BLaER1 (cell line): ENCODE measurements around the gene RAPGEF1.
A peak's percentile ranks its signal among the peaks of the same experiment; 100 is the strongest.

ENCODE experiments used
- H3K27ac ChIP-seq: shearing (Covaris generic); formaldehyde crosslinking; 2 replicates; pipeline ENCODE4 v1.8.1; 2022
- H3K27me3 ChIP-seq: shearing (Covaris generic); formaldehyde crosslinking; 2 replicates; pipeline ENCODE4 v1.8.1; 2022
- H3K36me3 ChIP-seq: shearing (Covaris generic); formaldehyde crosslinking; 2 replicates; pipeline ENCODE4 v1.8.1; 2022
- H3K4me1 ChIP-seq: shearing (Covaris generic); formaldehyde crosslinking; 2 replicates; pipeline ENCODE4 v1.8.1; 2022
- H3K4me2 ChIP-seq: shearing (Covaris generic); formaldehyde crosslinking; 2 replicates; pipeline ENCODE4 v1.8.1; 2022
- H3K4me3 ChIP-seq: shearing (Covaris generic); formaldehyde crosslinking; 2 replicates; pipeline ENCODE4 v1.8.1; 2022
- H3K9ac ChIP-seq: shearing (Covaris generic); formaldehyde crosslinking; 2 replicates; pipeline ENCODE4 v1.8.1; 2022
- H3K9me3 ChIP-seq: shearing (Covaris generic); formaldehyde crosslinking; 2 replicates; pipeline ENCODE4 v1.8.1; 2022
- H4K20me1 ChIP-seq: shearing (Covaris generic); formaldehyde crosslinking; 2 replicates; pipeline ENCODE4 v1.8.1; 2022
- Cebpa-rat ChIP-seq: shearing (Covaris generic); IDR thresholded peaks from 2 replicates; pipeline ENCODE4 v1.8.1; 2022

Gene RAPGEF1

GRCh38 chr9:131623655-131624330, 116.1 kb downstream of the RAPGEF1 start:
- Histone ChIP-seq H3K4me2 (no peak overlapping the region), H3K9me3 (no peaks in the 10 kb centered on the region), H3K4me3 (no peak overlapping the region), H3K27ac (no peak overlapping the region), H3K4me1 (peaks cover 50% of the 10 kb centered on the region), H3K36me3 (peaks cover 99% of the 10 kb centered on the region), H3K9ac (no peak overlapping the region), H3K27me3 (no peaks in the 10 kb centered on the region), H4K20me1 (peaks cover 78% of the 10 kb centered on the region)
- no peak for TF ChIP-seq Cebpa-rat

DNA sequence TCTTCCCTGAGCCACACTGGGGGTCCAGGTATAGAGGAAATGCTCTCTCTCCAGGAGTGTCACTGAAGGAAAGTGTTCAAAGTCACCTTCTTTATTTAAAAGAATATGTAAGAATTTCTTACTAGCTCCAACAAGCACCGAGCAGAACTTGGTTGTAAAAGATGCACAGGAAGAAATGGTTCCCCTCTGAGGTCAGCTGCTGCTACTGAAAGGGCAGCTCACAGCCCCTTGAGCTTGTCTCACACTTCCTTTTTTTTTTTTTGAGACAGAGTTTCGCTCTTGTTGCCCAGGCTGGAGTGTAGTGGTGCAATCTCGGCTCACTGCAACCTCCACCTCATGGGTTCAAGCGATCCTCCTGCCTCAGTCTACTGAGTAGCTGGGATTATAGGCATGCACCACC, 117.4 kb downstream of the RAPGEF1 start:
- H3K4me1 ChIP-seq: peaks cover 47% of the 10 kb centered on the region
- H4K20me1 ChIP-seq: peaks cover 75% of the 10 kb centered on the region
- 0 out of 2 replicates have a peak overlapping the region, but pooled peaks have one; percentile 12 for H3K27ac ChIP-seq
- H3K36me3 ChIP-seq: peaks cover 99% of the 10 kb centered on the region
- H3K4me2 ChIP-seq: 0 out of 2 replicates have a peak overlapping the region, but pooled peaks have one; percentile 4
- H3K4me3 ChIP-seq: no peak overlapping the region
- no peaks in the 10 kb centered on the region for H3K27me3 ChIP-seq
- no peaks in the 10 kb centered on the region for H3K9me3 ChIP-seq
- no peak overlapping the region for H3K9ac ChIP-seq
- TF ChIP-seq Cebpa-rat: no peak

GRCh38 chr9:131621551-131622358, 118.1 kb downstream of the RAPGEF1 start:
- Histone ChIP-seq H3K4me1 (peaks cover 43% of the 10 kb centered on the region), H3K4me3 (no peak overlapping the region), H4K20me1 (peaks cover 73% of the 10 kb centered on the region), H3K4me2 (no peak overlapping the region), H3K9ac (0 out of 2 replicates have a peak overlapping the region, but pooled peaks have one; percentile 24), H3K36me3 (peaks cover 100% of the 10 kb centered on the region), H3K27me3 (no peaks in the 10 kb centered on the region), H3K27ac (0 out of 2 replicates have a peak overlapping the region, but pooled peaks have one; percentile 6), H3K9me3 (no peaks in the 10 kb centered on the region)
- no peak for TF ChIP-seq Cebpa-rat

DNA sequence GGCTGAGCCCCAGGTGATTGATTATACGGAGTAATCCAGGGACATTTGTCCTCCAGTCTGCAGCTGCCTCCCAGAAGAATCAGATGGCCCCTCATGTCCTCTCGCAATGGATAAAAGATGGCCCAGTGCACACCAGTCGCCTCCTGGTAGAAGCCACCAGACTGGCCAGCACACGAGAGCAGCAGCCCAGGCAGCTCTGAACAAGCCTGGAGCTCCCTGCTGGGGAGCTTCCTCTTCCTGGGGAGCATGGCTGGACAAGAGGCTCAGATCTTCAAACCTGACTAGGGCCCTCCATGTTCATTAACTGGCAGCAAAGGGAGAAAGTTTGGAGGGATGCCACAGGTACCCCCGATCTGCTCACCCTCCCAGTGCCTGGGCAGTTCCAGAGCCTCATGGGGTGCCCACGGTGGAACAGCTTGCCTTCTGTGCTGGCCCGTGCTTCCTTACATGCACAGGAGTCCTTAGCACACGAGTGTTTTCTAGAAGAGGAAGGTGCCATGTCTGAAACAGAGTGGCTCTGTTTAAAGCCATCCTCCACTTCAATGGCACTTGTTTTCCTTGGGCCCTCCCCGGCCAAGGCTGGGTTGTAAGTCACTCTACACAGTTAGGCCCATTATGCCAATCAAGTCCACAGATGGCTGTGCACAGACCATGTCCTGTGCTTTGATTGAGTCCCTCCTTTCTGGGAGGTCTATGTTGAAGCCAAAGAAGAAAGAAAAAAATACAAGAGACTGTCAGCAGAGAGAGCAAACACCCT, 118.9 kb downstream of the RAPGEF1 start:
- Histone ChIP-seq H3K36me3 (peaks cover 100% of the 10 kb centered on the region), H3K4me1 (peaks cover 39% of the 10 kb centered on the region), H3K27ac (0 out of 2 replicates have a peak overlapping the region, but pooled peaks have one; percentile 6), H3K9me3 (no peaks in the 10 kb centered on the region), H3K4me2 (no peak overlapping the region), H3K4me3 (no peak overlapping the region), H3K27me3 (no peaks in the 10 kb centered on the region), H3K9ac (0 out of 2 replicates have a peak overlapping the region, but pooled peaks have one; percentile 24), H4K20me1 (peaks cover 69% of the 10 kb centered on the region)
- TF ChIP-seq Cebpa-rat: no peak

DNA sequence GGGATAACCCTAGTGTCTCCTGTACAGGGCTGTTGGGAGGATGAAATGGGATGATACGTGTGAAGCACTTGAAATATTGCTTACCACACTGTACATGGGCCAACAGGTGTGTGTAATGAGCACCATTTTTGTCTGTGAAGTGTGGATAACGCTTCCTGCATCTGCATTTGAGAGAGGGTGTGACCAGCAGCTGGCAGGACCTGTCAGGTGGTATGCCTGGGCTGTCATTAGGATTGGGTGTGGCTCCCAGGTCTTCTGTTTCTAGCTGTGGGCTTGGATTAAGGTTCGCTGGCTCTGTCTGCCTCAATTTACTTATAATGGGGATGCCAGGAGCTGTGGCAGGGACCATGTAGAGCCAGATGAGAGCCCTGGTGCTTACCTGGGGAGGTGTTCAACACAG, 120.2 kb downstream of the RAPGEF1 start:
- Histone ChIP-seq H3K36me3 (peaks cover 100% of the 10 kb centered on the region), H3K4me3 (no peak overlapping the region), H4K20me1 (peaks cover 58% of the 10 kb centered on the region), H3K9me3 (no peaks in the 10 kb centered on the region), H3K27me3 (no peaks in the 10 kb centered on the region), H3K4me1 (peaks cover 36% of the 10 kb centered on the region), H3K9ac (no peak overlapping the region), H3K4me2 (no peak overlapping the region), H3K27ac (no peak overlapping the region)
- TF ChIP-seq Cebpa-rat: no peak

DNA sequence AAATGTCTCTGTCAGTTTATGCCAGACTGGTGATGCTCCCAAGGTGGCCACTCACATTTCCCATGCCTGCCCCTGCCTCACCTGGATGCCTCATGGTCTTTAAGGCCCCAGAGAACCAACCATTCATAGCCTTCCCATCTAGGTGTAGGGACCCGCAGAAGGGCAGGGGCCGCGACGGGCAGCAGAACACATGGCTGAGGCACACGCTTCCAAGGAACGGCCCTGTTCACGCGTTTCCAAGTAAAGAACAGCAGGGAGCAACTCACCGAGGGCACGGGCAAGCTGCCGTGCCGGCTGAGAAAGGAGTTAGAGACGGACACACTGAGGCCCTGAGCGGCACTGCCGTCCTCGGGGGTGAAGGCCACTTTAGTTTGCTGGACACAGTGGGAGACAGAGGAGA, 121.1 kb downstream of the RAPGEF1 start:
- TF ChIP-seq Cebpa-rat: no peak
- Histone ChIP-seq H3K9ac (no peak overlapping the region), H3K9me3 (no peaks in the 10 kb centered on the region), H3K4me3 (no peak overlapping the region), H3K27me3 (no peaks in the 10 kb centered on the region), H4K20me1 (peaks cover 51% of the 10 kb centered on the region), H3K4me2 (no peak overlapping the region), H3K4me1 (peaks cover 39% of the 10 kb centered on the region), H3K27ac (no peak overlapping the region), H3K36me3 (peaks cover 99% of the 10 kb centered on the region)

- Histone ChIP-seq H3K36me3 (peaks cover 99% of the 10 kb centered on the region), H3K9me3 (no peaks in the 10 kb centered on the region), H3K27ac (no peak overlapping the region), H3K4me3 (no peak overlapping the region), H3K4me2 (no peak overlapping the region), H4K20me1 (peaks cover 51% of the 10 kb centered on the region; the same call in 1 of the 2 replicates), H3K4me1 (peaks cover 38% of the 10 kb centered on the region), H3K27me3 (no peaks in the 10 kb centered on the region), H3K9ac (no peak overlapping the region)
- TF ChIP-seq Cebpa-rat: no peak
Measured at GRCh38 chr9:131618071-131618479, 121.8 kb downstream of the RAPGEF1 start.

GRCh38 chr9:131617611-131618010, 122.3 kb downstream of the RAPGEF1 start:
- no peak for TF ChIP-seq Cebpa-rat
- H3K4me2 ChIP-seq: no peak overlapping the region

DNA sequence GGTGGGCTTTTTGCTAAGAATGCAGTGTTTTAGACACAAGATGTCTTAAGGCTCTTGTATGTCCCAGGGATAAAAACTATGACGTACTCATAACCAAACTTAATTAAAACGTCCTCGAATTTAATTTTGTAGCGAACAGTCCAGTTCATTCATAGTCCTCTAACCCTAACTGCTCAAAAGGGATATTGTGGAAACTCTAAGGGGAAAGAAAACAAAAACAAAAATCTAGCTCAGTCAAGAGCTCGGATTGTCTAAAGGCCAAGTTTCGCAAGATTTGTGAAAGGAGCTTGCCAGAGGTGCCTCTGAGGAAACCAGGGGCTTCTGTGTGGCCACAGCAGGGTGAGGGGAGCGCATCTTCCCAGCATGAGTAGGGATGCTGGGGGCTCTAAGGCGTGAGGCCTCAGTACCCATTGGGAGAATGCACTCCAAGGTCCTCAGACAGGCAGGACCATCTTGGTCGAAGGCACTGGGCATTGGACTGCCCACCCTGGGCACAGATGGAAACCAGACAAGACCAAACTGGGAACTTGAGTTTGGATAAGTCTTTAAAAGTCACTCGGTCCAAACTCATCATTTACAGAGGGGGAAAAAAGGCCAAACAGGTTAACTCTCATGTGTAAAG, 122.8 kb downstream of the RAPGEF1 start:
- Histone ChIP-seq H3K4me2 (no peak overlapping the region), H3K36me3 (peaks cover 99% of the 10 kb centered on the region)

More at GRCh38 chr9:131617611-131618010, 122.3 kb downstream of the RAPGEF1 start:
- no peaks in the 10 kb centered on the region for H3K27me3 ChIP-seq
- H3K36me3 ChIP-seq: peaks cover 99% of the 10 kb centered on the region
- H3K27ac ChIP-seq: no peak overlapping the region
- peaks cover 38% of the 10 kb centered on the region for H3K4me1 ChIP-seq
- H3K9ac ChIP-seq: no peak overlapping the region
- peaks cover 51% of the 10 kb centered on the region; the same call in 1 of the 2 replicates for H4K20me1 ChIP-seq
- no peak overlapping the region for H3K4me3 ChIP-seq
- H3K9me3 ChIP-seq: no peaks in the 10 kb centered on the region

More for the DNA sequence above, 122.8 kb downstream of the RAPGEF1 start:
- H3K27me3 ChIP-seq: no peaks in the 10 kb centered on the region
- H4K20me1 ChIP-seq: peaks cover 51% of the 10 kb centered on the region; the same call in 1 of the 2 replicates
- TF ChIP-seq Cebpa-rat: no peak
- H3K27ac ChIP-seq: no peak overlapping the region
- H3K4me1 ChIP-seq: peaks cover 38% of the 10 kb centered on the region
- no peak overlapping the region for H3K9ac ChIP-seq
- no peaks in the 10 kb centered on the region for H3K9me3 ChIP-seq
- no peak overlapping the region for H3K4me3 ChIP-seq
